SU-DHL-6 (cell line): Measurements from ENCODE around the gene TMEM81.

ENCODE experiments used
- EZH2phosphoT487 ChIP-seq: fragments of 200-600 bp; sonication (generic), shearing (Covaris generic); conservative IDR thresholded peaks from 2 replicates; pipeline ENCODE4 v1.6.1; 2018; ENCODE audit warnings: mild to moderate bottlenecking, antibody characterized with exemption, low read length, moderate library complexity, mixed read lengths
- TF ChIP-seq, protein P1 (sequence below): fragments of 200-600 bp; sonication (generic); IDR thresholded peaks from one replicate; pipeline ENCODE4 v1.5.1; 2017; ENCODE audit warnings: antibody characterized with exemption, mild to moderate bottlenecking, low read length, moderate library complexity; ENCODE audit not compliant: insufficient read depth, poor library complexity, severe bottlenecking

GRCh38 chr1:205124726-205125125 is 40.5 kb upstream of the TMEM81 start:
- TF ChIP-seq, protein P1, sequence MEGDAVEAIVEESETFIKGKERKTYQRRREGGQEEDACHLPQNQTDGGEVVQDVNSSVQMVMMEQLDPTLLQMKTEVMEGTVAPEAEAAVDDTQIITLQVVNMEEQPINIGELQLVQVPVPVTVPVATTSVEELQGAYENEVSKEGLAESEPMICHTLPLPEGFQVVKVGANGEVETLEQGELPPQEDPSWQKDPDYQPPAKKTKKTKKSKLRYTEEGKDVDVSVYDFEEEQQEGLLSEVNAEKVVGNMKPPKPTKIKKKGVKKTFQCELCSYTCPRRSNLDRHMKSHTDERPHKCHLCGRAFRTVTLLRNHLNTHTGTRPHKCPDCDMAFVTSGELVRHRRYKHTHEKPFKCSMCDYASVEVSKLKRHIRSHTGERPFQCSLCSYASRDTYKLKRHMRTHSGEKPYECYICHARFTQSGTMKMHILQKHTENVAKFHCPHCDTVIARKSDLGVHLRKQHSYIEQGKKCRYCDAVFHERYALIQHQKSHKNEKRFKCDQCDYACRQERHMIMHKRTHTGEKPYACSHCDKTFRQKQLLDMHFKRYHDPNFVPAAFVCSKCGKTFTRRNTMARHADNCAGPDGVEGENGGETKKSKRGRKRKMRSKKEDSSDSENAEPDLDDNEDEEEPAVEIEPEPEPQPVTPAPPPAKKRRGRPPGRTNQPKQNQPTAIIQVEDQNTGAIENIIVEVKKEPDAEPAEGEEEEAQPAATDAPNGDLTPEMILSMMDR: no peak
- no peak for TF ChIP-seq EZH2phosphoT487
